Suppressor macrophage treated with lipopolysaccharide for 4 hours (primary cell): ENCODE results near the gene PLS1.
"Not testable (repeated sequence)": the region's sequence is repeated elsewhere in the genome, so short reads cannot be mapped to it uniquely, and the experiment has no call there.

ENCODE experiments used
- DNase-seq: peaks from one replicate; pipeline ENCODE4 v3.0.0-alpha.2; 2020

PLS1 gene

DNA sequence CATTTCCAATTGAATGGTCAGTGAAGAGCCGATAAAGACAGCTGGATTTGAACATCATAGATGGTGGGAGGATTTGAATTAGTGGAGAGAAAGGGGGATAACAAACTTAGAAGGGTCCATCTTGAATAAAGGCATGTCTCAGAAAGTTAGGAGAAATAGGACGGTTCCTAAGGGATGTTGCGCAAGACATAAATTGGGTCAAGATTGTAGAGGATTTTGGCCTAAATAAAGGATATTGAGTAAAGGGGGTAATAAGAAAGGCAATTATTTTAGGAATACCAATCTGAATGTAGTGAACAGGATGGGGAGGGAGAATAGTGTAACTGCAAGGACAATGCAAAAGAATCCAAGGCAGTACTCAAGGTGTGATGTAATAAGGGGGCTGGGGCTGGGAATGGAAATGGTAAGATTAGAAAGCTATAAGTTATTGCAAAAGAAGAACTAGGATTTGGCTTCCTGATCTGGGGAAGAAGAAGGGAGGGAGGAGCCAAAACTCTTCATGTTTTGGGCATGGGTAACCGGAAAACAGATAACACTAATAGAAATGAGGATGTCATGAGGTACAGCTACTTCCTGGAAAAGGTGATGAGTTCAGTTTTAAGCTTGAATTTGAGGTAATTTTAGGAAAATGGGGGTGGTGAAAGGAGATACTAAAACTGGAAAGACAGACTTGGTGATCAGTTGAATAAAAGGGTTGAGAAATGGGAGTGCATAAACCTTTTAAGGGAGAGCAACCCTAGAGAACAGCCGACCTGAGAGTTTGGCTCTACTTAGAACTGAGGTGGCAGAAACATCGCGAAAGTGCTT, 110.3 kb downstream of the PLS1 start:
- no peak for DNase-seq

DNA sequence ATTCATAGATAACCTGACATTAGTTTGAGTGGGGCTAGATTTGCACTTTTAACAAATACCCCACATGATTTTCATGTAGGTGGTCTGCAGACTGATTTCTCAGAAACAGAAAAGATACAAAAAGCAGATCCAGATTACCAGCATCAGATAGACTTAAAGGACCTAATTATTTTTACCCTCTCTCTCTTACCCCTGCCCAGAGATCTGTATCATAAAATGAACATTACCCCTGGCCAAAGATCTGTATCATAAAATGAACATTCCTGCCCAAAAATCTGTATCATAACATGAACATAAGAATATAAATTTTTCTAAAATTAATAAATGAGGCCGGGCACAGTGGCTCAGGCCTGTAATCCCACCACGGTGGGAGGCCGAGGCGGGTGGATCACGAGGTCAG, 113.0 kb downstream of the PLS1 start:
- DNase-seq: no peak

DNA sequence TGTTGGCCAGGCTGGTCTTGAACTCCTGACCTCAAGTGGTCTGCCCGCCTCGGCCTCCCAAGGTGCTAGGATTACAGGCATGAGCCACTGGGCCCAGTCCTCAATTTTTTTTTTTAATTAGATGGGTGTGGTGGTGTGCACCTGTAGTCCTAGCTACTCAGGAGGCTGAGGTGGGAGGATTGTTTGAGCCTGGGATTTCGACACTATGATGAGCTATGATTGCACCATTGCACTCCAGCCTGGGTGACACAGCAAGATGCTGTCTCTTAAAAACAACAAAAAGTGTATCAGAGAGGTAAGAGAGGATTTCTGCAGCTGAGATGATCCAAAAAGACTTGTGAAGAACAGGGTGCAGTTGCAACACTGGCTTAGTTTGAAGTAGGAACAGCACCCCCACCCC, 118.7 kb downstream of the PLS1 start:
- not testable (repeated sequence) for DNase-seq

DNA sequence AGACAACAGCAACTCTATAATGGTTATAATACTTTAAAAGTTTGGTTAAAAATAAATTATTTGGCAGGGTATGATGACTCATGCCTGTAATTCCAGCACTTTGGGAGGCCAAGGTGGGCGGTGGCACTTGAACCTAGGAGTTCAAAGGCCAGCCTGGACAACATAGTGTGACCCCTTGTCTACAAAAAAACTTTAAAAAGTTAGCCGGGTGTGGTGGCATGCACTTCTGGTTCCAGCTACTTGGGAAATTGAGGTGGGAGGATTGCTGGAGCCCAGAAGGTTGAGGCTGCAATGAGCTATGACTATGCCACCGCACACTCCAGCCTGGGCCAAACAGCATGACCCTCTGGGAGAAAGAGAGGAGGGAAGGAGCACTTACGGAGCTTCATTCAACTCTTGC, 119.9 kb downstream of the PLS1 start:
- no peak for DNase-seq

DNA sequence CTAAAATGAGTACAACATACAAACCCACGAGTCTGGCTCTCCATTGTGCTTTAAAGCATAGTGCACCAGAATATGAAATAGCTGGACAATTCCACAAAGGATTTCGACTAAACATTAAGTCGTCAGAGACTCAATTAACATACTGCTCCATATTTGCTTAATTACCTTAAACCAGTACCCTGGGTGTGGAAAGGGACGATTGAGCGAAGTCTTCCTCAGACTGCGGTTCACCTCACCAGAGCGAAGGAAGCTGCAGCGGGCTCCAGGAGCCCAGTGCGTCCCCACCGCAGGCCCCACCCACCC, 127.4 kb downstream of the PLS1 start:
- no peak for DNase-seq

DNA sequence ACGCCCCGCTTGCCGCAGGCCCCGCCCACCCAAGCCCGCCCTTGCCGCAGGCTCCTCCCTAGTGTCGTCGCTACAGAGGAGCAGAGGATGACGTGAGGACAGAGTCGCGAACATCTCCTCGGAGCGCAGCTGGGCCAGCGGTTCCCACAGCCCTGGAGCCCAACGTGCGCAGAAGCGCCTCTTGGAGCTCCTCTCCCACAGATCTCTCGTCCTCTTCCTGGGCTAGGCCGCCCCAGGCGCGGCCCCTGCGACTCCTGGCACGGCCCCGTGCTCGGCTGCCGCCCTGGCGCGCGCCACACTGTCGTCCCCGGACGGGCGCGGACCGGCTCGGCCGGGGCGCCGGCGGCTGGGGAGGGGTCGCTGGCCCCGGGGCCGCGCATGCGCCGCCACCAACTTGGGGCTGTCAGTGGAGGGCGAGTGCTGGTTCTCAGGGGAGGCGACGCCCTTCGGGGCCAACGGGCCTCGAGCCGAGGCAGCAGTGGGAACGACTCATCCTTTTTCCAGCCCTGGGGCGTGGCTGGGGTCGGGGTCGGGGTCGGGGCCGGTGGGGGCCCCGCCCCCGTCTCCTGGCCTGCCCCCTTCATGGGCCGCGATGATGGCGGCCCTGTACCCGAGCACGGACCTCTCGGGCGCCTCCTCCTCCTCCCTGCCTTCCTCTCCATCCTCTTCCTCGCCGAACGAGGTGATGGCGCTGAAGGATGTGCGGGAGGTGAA, 127.9 kb downstream of the PLS1 start, which contains the start of gene TRPC1:
Gene TRPC1, plus strand, starts transcription at position 67 of the 714 bp plus-strand sequence. Its CDS starts 526 bp downstream, at position 593.
- DNase-seq: peak; percentile 79

DNA sequence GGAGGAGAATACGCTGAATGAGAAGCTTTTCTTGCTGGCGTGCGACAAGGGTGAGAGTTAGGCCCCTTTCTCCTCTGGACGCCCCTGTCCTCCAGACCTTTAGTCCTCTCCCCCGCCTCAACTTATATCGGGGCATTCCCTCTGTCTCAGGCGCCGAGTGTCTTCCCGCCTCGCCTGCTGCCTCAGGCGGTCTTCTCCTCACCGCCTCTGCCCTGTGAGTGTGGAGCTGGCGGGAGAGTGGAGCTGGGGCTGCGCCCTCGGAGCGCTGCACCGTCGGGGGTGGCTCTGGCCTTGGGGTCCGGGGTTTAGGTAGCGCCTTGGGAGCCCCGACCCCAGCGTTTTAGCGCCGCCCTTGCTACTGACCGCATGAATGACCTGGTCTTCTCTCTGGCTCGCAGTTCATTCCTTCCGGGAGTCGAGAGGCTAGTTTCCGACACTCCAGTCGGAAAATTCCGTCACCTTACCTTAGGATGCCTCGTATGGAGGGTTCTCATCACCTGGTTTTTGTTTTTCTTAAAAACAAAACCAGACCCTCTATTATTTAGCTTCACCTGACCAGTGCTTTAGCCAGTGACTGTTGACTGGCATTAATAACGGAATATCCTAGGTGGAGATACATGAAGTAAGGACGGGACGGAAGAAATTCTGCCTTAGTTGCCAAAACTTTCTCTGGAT, 128.6 kb downstream of the PLS1 start:
- DNase-seq: no peak

DNA sequence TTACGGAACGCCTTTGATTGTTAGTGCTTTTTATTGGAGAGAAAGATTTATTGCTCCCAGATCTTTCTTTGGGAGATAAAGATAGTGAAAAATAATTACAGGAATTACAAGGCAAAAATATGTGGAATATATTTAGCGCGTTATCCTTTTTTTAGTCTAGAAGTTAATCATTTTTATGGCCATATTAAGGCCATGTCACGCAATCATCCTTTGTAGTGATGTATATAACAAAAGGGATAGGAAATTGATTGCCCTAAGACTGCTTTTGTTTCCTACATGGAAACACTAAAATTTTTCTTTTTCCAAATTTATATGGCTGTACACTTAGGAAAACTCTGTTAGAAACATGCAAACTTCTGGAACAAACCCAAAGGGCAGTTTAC, 129.2 kb downstream of the PLS1 start:
- no peak for DNase-seq

DNA sequence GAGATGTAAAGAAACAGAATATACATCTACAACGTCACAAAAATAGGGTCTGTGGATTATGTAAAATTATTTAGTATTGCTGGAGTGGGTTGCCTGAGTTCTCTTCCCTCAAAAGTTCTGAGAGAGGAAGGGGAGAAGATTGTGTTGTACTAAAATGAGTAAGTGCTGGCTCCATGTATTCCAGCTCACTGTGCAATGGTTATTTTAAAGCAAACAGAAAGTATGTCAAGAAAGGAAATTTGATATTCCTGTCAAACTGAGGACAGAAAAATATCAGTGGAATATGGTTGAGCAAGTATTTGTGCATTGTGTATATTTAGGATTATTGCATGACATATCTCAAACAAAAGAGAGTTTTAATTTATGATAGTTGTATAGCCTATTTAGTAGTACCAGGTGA, 129.8 kb downstream of the PLS1 start:
- no peak for DNase-seq

DNA sequence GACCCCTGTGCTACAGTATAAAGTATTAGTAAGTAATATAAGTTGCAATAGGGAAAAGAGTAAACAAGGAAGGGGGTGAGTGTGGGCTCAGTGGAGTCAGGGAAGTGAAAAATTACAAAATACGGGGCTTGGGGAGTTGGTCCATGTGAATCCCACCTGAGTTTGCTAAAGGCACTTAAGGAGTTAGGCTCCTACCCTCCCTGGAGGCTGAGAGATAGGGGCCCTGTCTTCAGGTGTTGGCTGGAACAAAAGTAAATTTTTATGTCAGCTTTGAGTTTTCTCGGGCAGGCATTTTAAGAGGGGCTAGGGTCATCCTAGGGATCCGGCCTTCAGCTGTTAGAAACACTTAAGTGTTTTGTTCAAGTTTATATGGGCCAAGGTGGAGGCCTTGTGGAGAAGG, 135.9 kb downstream of the PLS1 start:
- DNase-seq: no peak

DNA sequence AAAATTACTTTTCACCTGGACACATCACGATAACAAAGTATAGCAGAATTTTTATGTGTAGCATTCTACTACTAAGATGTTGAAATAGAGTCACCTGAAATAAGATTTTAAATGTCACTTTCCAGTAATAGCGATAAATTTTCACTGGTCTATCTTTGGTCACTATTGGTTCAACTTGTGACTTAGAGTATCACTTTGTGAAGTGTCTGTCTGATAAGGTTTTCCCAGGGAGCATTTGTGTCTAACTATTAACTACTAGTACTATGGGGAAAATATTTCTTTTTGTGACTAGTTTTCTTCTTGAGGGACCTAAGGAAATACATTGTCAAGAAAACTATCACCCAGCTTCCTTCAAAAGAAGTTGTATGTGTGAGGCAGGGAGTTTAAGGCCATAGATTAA, 138.6 kb downstream of the PLS1 start:
- no peak for DNase-seq

DNA sequence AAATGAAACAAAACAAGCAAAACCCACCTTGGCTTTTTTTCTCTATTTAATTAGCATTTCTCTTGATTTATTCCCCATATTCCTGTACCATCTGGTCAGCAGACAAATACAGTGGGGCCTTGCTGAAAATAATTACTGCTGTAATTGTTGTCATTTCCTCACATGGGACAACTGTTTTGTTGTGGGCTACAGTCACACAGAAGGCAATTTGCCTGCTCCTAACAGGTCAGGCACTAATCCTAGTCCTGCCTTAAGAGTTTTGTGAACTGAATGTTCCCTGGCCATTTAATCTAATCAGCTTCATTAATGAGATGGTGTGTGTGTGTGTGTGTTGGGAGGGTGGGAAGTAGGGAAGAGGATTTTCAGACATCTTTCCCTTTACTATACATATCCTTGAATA, 139.3 kb downstream of the PLS1 start:
- no peak for DNase-seq

DNA sequence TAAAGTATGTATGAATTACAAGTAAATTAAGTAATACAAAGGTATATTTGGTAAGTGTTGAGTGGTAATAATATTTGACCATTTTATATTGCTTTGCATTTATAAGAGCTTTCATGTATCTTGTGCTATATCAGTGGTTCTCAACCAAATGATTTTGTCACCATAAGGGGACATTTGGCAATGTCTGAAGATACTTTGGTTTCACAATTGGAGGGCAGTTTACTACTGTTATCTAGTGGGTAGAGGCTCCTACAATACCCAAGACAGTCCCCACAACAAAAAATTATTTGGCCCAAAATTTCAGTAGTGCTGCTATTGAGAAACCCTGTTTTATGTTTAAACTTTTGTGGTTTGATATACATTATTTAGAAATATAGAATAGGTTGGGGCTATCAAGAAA, 142.2 kb downstream of the PLS1 start:
- no peak for DNase-seq

DNA sequence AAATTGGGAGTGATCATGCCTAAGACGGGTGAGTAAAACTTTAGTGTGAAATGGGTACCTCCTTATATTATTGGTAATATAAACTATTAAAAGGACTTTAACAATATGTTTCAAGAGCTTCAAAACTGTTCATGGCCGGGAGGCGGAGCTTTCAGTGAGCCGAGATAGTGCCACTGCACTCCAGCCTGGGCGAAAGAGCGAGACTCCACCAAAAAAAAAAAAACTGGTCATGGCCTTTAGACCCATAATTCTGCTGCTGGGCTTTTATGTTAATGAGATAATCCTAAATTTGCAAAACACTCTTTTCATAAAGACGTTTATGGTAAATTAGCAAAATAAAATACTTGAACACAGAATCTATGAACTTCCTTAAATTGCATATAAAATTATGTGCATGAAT, 150.5 kb downstream of the PLS1 start:
- no peak for DNase-seq

DNA sequence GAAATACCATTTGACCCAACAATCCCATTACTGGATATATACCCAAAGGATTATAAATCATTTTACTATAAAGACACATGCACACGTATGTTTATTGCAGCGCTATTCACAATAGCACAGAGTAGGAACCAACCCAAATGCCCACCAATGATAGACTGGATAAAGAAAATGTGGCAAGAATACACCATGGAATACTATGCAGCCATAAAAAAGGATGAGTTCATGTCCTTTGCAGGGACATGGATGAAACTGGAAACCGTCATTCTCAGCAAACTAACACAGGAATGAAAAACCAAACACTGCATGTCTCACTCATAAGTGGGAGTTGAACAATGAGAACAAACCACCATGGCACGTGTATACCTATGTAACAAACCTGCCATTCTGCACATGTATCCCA, 154.3 kb downstream of the PLS1 start:
- not testable (repeated sequence) for DNase-seq

DNA sequence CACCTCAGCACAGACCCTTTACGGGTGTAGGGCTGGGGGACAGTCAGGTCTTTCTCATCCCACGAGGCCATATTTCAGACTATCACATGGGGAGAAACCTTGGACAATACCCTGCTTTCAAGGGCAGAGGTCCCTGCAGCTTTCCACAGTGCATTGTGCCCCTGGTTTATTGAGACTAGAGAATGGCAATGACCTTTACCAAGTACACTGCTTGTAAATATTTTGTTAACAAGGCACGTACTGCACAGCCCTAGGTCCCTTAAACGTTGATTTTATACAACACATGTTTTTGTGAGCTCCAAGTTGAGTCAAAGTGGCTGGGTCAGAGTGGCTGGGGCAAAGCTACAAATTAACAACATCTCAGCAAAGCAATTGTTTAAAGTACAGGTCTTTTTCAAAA, 156.4 kb downstream of the PLS1 start:
- not testable (repeated sequence) for DNase-seq

DNA sequence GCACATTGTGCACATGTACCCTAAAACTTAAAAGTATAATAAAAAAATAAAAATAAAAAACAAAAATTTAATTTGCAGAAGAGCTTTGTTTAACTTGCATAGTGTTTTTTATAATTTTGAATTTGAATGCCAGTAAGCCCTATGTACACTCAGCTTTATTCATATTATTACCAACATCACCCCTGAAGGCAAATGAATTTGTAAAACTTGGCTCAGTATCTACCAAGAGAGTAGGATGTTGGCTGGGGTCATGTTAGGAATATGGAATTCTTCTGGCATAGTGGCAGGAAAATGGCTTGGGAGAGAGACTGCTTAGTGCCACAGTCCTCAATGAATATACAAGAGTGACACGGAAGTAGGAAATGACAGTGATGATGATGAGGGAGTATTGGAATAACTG, 158.3 kb downstream of the PLS1 start:
- no peak for DNase-seq
